Stomach (tissue), 4 donors: ENCODE data around the gene ADCY9.

Experiments used
- EP300 ChIP-seq: sonication (generic); formaldehyde crosslinking; IDR thresholded peaks from one replicate; pipeline ENCODE4 v1.6.1; 2017; ENCODE audit warnings: antibody characterized with exemption
- POLR2A ChIP-seq, 4 donors: fragments of 450-650 bp; IDR thresholded peaks; one replicate each; pipeline ENCODE4 v1.6.1; 2016; ENCODE audit warnings: antibody characterized with exemption in 4 of 4, control low read depth in 2 of 4, mild to moderate bottlenecking in 1 of 4, moderate library complexity in 1 of 4
- POLR2AphosphoS5 ChIP-seq, 3 donors: sonication (generic); formaldehyde crosslinking; IDR thresholded peaks; one replicate each; pipeline ENCODE4 v1.6.1; 2016; ENCODE audit warnings: antibody characterized with exemption in 3 of 3
- TF ChIP-seq, protein P1 (sequence below), 7 experiments: fragments of 450-650 bp in 4 of 7; fragments of 200-600 bp in 3 of 7; sonication (generic) in 3 of 7; IDR thresholded peaks; one replicate each; pipeline ENCODE4 v1.5.1; 2016 to 2019; ENCODE audit warnings: antibody characterized with exemption in 7 of 7, control low read depth in 2 of 7, mild to moderate bottlenecking in 1 of 7

DNA sequence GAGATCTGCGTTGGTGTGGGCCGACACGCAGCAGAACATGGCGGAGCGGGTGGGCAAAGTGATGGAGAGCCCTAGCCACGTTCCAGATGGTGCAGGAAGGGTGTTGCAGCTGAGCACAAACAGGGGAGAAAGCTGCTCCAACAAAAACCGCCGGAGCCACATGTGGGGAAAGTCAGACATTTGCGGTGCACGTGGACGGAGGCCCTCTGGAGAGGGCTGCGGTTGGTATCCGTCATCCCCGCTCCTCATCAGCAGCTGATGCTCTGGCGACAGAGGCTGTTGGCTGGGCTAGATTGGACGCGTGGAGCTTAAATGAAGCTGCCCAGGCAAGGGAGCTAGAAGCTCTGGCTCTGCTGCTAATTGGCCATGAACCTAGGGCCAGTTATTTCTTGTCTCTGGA is 43.5 kb upstream of the ADCY9 start:
- TF ChIP-seq, protein P1, sequence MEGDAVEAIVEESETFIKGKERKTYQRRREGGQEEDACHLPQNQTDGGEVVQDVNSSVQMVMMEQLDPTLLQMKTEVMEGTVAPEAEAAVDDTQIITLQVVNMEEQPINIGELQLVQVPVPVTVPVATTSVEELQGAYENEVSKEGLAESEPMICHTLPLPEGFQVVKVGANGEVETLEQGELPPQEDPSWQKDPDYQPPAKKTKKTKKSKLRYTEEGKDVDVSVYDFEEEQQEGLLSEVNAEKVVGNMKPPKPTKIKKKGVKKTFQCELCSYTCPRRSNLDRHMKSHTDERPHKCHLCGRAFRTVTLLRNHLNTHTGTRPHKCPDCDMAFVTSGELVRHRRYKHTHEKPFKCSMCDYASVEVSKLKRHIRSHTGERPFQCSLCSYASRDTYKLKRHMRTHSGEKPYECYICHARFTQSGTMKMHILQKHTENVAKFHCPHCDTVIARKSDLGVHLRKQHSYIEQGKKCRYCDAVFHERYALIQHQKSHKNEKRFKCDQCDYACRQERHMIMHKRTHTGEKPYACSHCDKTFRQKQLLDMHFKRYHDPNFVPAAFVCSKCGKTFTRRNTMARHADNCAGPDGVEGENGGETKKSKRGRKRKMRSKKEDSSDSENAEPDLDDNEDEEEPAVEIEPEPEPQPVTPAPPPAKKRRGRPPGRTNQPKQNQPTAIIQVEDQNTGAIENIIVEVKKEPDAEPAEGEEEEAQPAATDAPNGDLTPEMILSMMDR (IDR thresholded peaks at IDR 0.05) = no peak
- TF ChIP-seq EP300 (no peak), POLR2A (IDR thresholded peaks at IDR 0.05) (no peak), POLR2AphosphoS5 (IDR thresholded peaks at IDR 0.05) (no peak)
